ENCODE results near the gene ALG2.

DNA sequence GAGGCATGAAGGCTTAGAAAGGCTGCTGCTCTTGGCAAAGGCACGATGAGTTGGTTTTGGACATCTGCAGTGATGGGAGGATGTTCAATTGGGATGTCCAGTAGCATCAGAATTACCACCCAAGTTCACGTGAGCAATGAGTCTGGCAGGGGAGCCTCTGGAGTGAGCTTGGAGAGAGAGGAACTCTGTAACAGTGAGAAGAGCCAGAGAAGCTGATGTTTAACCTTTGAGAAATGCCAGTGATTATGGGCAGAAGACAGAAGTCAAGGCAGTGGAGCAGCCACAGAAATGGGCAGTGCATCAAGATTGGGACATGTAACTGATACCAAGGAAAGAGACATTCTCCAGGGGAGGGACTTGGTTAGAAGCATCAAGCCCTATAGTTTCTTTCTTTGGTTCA is 40.2 kb upstream of the ALG2 start:
- TF ChIP-seq FOXK2 (IDR thresholded peaks at IDR 0.05): no peak
- TF ChIP-seq BHLHE40 (IDR thresholded peaks at IDR 0.05; ENCODE audit: borderline replicate concordance): no peak
- no peak for TF ChIP-seq CTBP1 (IDR thresholded peaks at IDR 0.05; ENCODE audit: borderline replicate concordance)
- no peak for TF ChIP-seq TARDBP (IDR thresholded peaks at IDR 0.05)
- no peak for TF ChIP-seq SUZ12 (IDR thresholded peaks at IDR 0.05)
- no peak for TF ChIP-seq FOXM1 (IDR thresholded peaks at IDR 0.05; ENCODE audit: borderline replicate concordance)
- no peak for TF ChIP-seq SP1 (IDR thresholded peaks at IDR 0.05)
